ENCODE data around the gene KCNN4.
"Not testable (repeated sequence)": the region's sequence is repeated elsewhere in the genome, so short reads cannot be mapped to it uniquely, and the experiment has no call there.

KCNN4 gene

DNA sequence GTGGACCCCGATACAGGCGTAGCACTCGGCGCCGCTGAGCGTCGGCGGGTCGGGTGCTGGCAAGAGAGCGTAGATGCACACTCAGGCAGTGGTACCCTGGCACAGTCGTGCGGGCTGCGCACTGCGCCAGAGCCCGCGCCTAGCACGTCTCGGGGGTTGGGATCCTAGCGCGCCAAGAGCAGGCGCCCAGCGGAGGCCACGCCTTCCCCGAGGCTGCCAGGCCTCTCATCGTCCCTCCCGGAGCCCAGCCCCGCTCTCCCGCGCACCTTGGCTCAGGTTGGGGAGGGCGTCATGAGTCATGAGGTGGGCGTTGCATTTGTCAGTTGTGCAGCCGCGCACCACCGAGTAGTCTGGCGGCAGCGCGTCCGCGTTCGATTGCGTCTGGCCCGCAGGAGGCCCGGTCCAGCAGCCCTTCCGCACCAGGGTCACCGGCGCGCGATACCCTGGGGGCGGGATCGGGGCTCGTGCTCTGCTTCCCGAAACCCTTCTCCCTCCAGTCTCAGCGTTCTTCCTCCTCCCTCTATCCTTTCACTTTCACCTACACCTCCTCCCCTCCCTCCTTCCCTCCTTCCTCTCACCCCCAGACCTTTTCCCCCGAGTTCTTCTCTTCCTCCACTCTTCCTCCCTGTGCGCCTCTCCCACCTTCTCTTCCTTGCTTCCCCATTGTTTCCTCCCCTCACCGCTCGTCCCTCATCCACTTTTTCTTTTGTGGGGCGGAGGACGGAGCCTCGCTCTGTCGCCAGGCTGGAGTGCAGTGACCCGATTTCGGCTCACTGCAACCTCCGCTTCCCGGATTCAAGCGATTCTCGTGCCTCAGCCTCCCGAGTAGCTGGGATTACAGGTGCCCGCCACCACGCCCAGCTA lies 18.0 kb upstream of the KCNN4 start:
- no peak for DNase-seq

DNA sequence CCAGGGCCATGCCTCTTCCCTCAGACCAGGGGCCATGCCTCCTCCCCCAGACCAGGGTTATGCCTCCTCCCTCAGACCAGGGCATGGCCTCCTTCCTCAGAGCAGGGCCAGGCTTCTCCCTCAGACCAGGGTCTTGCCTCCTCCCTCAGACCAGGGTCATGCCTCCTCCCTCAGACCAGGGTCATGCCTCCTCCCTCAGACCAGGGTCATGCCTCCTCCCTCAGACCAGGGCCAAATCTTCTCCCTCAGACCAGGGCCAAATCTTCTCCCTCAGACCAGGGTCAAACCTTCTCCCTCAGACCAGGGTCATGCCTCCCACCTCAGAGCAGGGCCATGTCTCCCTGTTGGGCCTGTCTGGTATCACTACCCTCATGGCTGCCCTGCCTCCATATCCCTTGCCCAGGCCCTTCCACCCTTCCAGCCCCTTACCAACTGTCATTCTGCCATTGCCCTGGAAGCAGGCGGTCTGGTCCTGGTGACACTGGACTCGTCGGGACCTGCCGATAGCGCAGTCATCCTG lies 17.3 kb upstream of the KCNN4 start:
- no peak for DNase-seq

DNA sequence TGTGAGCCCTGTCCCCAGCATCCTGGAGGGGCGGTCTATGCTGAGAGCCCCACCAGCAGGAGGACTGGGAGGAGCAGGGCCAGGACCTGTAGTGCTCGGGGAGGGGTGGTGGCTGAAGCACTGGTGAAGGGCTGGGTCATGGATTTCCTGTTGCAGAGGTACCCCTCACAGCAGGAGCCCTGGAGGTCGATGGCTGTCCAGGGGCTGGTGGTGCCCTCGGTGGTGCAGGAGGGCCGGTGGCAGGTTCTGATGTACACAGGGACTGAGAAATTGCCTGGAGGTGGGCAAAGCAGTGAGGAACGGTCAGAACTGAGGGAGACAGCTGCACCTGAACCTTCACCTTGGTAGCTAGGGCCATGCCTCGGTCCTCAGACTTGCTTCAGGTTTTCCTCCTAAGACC lies 16.8 kb upstream of the KCNN4 start:
- no peak for DNase-seq

DNA sequence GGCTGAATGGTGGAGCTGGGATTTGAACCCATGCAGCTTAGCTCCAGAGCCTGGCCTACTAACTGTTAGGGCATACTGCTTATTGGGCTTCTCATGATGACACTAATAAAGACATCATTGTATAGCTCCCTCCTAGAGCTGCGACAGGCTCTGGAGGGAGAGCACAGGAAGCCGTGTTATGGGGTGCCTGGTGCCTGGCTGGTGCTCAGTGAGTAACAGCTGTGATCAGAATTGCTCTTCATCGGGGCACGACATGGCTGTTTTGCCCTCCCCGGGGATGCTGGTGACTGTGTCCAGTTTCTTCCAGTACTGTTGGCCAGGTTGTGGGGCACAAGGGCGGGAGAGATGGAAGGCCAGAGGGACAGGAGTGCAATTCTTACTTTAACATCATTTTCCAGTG lies 16.3 kb upstream of the KCNN4 start:
- DNase-seq: no peak

DNA sequence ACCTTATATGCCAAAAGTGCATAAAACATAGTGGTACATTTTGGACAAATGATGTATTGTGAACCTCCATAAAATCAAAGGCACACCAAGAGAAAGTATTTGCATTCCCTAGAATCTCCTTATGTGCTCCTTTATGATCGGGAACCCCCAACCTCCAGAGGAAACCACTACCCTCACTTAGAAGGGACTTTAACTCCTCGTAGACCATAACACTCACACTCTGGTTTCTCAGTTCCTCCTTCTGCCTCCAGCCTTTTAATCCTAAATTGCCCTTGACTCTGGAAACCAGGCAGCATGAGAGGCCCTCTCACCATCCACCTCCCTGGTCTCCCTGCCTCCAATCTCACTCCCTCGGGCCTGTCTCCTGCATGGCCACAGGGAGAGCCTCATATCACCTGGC lies 9.8 kb upstream of the KCNN4 start:
- no peak for DNase-seq

DNA sequence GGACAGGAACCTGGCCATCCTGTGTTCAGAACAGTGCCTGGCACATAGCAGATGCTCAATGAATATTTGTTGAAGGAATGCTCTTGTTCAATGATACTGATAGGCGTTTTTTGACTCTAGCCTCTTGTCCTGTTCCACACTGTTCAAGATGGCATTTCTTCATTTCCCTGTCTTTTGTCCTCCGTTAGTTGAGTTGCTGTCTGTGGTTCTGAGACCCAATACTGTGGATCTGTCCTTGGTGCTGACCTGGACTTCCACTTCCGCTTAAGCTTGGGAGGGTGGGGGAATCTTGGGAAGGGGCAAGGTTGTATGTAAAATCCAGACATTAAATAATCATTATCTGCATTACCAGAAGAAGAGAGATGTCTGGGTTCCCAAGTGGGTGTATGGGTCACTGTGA lies 8.3 kb upstream of the KCNN4 start:
- DNase-seq: no peak

DNA sequence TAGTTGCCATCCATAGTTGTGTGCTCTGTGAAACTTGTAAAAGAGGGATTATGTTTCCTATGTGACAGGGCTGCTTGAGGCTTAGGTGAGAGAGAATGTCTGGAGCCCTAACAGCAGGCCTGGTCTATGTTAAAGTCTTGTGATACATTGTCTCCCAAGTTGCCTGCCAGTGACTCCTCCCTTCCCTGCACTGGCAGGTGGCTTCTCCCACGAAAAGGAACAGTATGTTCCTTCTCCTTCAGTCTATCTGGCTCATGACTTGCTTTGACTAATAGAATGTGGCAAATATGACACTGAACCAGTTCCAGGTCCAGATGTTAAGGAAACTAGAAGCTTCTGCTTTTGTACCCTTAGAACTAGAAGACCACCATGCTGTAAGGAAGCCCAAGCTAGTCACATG lies 5.9 kb upstream of the KCNN4 start:
- no peak for DNase-seq

DNA sequence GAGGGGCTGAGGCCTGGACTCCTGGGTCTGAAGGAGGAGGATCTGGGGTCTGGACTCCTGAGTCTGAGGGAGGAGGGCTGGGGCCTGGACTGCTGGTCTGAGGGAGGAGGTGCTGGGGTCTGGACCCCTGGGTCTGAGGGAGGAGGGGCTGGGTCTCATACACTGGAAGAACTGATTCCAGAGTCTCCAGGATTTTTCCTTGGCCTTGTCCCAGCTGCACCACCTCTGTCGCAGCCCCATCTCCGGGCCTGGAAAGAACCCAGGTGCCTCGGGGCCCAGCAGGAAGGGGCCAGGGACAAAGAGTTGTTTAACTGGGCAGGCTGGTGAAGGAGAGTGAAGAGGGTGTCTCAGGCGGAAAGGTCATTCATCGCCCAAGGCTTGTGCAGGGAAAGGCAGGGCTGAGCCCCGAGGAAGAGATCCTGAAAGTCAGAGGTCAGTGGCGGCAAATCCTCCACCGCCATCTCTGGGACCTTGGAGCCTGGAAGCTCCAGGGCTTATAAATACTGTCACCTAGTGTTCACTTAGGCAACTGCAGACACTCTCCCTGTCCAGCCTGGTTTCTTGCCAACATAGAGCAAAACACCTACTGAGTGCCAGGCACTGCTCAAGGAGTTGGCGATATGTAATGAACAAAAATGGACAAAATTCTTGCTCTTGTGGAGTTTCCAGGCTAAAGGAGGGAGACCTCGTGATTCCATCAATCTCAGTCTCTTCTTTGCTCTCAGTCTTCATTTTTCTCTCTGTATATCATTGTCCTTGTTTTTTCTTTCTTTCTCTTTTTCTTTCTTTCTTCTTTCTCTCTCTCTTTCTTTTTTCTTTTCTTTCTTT lies 4.4 kb upstream of the KCNN4 start:
- DNase-seq: peak; percentile 18 to 30

DNA sequence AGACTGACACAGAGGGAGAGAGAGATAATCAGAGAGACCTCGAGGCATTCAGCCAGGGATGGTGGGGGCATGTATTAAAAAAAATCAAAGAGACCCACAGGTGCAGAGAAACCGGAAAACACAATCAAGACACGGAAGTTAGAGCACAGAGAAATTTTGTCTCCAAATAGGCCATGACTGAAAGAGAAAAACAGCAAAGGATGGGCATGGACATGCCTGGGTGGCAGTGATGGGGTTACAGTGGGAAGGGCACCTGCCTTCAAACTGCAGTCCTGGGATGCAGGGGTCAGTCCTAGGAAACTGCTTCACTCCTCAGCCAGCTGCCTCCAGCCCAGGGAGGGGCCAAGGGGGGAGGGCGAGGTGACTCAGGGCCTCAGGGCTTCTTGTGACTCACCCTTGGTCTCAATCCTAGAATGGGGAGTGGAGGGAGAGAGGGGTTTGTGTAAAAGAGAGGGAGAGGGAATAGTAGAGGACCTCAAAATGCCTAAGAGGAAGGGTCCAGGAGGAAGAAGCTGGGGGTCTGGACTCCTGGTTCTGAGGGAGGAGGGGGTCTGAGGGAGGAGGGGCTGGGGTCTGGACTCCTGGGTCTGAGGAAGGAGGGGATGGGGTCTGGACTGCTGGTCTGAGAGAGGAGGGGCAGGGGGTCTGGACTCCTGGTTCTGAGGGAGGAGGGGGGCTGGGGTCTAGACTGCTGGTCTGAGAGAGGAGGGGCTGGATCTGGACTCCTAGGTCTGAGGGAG lies 3.6 kb upstream of the KCNN4 start:
- no peak for DNase-seq

DNA sequence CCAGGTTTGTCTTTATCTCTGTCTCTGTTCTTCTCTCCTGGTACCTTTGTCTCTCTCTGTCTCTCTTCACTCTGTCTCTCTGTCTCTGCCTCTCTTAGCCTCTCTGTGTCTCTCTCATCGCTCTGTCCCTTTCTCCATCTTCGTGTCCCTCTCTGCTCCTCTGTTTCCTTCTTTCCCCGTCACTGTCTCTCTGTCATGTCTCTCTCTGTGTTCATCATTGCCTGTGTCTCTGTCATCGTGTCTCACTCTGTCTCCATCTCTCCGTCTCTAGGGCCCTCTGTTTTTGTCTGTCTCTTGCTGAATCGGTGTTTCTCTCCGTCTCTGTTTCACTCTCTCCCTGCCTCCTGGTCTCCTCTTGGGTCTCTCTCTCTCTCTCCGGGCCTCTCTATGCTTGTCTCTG lies 2.9 kb upstream of the KCNN4 start:
- DNase-seq: no peak

DNA sequence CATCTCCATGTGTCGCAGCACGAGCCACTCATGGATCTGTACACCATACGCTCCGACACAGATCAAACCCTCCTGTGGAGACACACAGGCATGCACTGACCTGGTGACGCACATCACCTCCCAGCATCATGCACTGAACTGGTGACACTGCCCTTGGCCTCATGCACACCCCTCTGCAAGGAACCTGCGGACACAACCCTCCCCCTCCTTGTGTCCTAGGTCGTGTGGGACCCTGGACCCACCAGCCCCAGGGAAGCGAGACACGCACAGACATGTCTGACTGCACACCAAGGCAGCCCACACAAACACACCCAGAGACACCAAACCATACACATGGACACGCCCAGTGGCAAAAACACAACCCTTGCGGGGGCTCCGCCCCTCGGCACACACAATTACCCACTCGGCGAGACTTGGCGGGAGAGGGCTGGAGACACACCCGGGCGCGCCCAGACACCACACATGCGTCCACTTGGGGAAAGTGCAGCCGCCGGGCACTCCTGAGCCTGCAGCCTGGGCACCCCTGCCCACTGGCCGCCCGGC lies 2.0 kb upstream of the KCNN4 start:
- DNase-seq: no peak

DNA sequence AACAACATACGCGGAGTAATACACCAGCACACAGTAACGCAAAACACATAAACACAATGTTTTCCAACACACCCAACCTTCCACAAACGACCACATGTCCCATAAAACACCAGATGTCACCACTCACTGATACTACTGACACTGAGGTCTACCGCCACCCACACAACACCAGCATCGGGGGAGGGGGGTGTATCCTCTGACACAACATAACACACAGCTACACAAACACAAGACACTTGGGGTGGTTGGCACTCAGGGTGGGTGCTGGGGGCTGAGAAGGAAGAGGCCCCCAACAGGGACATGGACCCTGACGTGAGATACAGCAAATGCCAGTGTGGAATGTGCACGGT lies 1.5 kb upstream of the KCNN4 start:
- DNase-seq: no peak

DNA sequence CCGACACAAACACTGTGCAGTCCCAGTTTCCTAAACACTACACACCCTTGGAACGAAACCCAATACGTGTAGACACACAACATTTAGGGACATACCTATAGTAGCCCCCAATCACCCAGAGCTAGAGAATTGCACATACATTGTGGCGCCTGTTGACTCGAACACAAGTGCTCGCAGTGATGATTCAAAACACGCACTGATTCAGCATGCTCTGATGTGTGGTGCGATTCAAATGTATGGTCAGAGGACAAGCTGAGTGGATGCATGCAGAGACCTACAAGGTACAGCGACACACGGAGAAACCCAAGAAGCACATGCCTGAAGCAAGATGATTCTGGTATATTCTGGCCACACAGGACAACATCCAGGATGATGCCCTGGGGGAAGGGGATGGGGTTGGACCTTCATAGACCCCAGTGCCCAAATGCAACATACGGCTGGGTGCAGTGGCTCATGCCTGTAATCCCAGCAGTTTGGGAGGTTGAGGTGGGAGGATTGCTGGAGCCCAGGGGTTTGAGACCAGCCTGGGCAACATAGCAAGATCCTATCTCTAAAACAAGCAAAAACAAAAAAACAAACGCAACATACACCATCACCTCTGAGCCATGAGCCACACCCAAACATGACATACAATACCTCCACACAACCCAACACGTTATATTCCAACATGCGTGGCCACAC lies 997 bp upstream of the KCNN4 start:
- DNase-seq: no peak

DNA sequence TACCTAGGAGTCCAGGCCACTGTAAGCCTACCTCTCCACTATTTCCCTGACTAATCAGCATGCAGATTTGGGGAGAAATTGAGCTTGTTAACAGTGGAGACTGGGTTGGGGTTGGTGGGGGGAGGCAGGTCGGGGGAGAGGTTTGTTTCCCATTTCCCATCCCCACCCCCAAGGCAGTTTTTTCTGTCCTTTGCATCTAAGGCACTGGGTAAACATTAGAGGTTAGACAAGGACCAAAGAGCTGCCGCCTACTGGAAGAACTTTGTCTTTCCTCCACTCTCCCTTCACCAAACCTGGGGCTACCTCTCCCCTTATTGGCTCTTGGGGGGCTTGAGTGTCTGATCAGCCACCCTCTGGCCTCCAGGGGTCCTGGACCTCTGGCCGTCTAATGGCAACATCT lies 953 bp downstream of the KCNN4 start:
- no peak for DNase-seq

DNA sequence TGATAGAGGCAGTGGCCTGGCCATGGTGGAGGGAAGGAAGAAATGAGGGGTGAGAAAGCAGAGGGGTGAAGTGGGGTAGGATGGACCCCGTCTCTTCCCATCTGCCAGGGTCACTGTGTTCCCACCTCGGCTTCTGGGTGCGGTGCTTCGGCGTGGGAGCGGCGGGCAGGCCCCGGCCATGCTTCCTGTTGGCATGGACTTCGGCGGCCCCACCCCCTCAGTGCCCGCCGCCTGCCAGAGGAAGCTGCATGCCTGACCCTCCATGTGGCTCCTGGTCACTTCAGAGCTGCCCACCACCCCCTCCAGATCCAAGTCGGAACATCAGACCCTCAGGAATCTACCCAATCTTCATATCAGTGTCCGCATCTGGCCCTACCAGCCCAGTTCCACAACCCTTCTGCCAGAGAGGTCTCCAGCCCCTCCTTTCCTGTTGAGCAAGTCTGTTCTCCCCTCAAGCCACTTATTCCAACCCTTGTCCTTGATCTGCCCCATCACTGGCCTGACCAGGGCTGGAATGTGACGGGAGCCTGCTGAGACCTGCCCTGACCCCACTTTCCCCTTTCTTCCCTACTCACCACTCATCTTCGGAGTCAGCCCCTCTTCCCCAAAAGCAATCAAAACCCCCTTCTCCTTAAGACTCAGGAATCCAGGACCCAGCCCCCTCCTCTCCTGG lies 1.5 kb downstream of the KCNN4 start:
- no peak for DNase-seq

DNA sequence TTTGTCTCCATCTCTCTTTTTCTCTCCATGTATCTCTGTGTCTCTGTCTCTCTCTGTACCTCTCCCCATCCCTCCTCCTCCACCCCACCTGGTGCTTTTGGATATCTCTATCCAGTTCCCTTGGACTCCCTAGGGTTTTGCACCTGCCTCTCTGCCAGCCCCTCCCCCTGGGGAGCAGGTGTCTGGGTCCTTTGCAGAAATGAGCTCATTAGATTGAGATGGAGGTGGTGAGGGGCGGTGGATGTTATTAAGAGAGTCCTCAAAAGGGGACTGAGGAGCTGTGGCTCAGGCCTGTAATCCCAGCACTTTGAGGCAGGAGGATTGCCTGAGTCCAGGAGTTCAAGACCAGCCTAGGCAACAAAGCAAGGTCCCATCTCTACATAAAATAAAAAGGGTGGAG lies 2.1 kb downstream of the KCNN4 start:
- no peak for DNase-seq

DNA sequence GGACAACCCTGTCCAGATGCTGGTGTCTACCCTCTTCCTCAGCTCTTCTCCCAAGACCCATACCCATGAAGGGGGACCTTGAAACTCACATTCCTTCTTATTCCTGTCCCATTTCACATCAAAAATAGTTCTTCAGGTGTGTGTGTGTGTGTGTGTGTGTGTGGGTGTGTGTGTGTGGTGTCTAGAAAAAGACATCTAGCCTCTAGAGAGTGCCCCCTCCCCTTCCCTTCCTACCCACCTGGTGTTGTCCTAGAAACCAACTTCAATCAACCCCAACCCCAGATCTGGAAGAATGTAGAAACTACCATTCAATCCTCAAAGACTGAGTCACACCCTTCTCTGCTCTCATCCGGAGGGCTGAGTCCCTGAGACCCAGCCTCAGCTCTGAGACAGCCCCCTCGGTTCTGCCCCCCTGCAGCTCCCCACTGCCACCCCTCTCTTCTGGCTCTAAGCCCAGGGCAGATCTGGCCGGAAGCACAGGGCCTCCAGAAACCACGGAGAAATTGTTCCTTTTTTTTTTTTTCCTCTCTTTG lies 3.5 kb downstream of the KCNN4 start:
- DNase-seq: no peak

DNA sequence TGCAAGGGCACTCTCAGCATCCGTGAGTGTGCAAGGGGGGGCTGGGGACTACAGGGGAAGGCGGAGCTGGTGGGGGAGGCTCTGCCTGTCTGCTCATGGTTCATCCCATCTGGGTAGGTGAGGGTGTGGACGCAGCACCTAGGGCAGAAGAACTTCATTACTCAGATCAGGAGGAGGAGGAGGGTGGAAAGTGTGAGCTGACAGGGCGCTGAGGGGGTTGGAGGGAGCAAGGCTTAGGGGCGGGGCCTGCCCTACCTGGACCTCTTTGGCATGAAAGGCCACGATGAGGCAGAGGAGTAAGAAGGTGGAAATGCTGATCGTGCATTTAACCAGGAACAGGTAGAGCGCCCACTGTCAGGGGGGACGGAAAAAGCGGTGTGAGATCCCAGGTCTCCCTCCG lies 4.5 kb downstream of the KCNN4 start:
- no peak for DNase-seq

DNA sequence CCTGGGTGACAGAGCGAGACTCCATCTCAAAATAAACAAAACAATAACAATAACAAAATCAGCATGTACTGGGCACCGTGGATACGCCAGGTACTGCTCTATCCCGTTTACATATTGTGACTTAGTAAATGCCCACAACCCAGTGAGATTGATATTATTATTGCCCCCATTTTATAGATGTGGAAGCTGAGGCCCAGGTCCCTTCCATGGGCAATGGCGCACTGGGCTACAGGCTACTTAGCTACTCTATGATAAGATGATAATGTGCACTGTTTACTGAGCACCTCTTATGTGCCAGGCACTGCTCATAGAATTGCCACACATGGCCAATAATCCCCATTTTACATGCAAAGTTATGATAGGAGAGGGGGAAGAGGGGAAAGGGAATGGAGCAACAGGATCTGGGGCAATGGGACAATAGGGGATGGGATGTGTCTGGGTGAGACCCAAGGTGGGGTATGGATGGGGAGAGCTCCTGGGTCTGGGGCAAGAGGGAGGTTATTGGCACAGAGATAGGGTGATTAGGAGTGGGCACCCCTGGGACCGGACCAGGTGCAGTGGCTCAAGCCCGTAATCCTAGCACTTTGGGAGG lies 5.4 kb downstream of the KCNN4 start:
- no peak for DNase-seq

DNA sequence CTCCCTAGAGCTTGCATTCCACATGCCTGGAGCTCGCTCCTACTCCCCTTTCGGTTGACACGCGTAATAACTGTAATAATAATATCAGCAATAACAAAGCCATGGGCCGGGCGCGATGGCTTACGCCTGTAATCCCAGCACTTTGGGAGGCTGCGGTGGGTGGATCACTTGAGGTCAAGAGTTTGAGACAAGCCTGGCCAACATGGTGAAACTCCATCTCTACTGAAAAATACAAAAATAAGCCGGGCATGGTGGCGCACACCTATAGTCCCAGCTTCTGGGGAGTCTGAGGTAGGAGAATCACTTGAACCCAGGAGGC lies 5.9 kb downstream of the KCNN4 start:
- not testable (repeated sequence) for DNase-seq
